Adrenal gland (tissue), 5 donors: Measurements from ENCODE around the gene EPB41L1.

Experiments used
- POLR2A ChIP-seq, 2 donors: fragments of 450-650 bp; IDR thresholded peaks; one replicate each; pipeline ENCODE4 v1.6.1; 2017; ENCODE audit warnings: antibody characterized with exemption in 2 of 2, mild to moderate bottlenecking in 2 of 2, moderate library complexity in 1 of 2
- TF ChIP-seq, protein P1 (sequence below), 6 experiments: fragments of 450-650 bp in 4 of 6; fragments of 200-600 bp in 2 of 6; sonication (generic) in 1 of 6; IDR thresholded peaks; 1 replicate in 5 of 6; 2 replicates in 1 of 6; pipeline versions ENCODE4 v1.5.1 to v1.8.0; 2016 to 2021; ENCODE audit warnings: antibody characterized with exemption in 6 of 6, mild to moderate bottlenecking in 2 of 6, moderate library complexity in 1 of 6
- donor health status: DM: no; HTN: no; CAD: no.

- TF ChIP-seq, protein P1, sequence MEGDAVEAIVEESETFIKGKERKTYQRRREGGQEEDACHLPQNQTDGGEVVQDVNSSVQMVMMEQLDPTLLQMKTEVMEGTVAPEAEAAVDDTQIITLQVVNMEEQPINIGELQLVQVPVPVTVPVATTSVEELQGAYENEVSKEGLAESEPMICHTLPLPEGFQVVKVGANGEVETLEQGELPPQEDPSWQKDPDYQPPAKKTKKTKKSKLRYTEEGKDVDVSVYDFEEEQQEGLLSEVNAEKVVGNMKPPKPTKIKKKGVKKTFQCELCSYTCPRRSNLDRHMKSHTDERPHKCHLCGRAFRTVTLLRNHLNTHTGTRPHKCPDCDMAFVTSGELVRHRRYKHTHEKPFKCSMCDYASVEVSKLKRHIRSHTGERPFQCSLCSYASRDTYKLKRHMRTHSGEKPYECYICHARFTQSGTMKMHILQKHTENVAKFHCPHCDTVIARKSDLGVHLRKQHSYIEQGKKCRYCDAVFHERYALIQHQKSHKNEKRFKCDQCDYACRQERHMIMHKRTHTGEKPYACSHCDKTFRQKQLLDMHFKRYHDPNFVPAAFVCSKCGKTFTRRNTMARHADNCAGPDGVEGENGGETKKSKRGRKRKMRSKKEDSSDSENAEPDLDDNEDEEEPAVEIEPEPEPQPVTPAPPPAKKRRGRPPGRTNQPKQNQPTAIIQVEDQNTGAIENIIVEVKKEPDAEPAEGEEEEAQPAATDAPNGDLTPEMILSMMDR (IDR thresholded peaks at IDR 0.05), result no peak
- TF ChIP-seq POLR2A (IDR thresholded peaks at IDR 0.05), result no peak
Observed at GRCh38 chr20:36231331-36231730, 76.8 kb downstream of the EPB41L1 start.
